AG04450 (cell line): ENCODE measurements around the gene CFHR5. TPM values are rescaled to one million over a fixed set of nuclear protein-coding genes. Genes with fewer than 3 reads are reported as not detected.
"Not testable (repeated sequence)": the region's sequence is repeated elsewhere in the genome, so short reads cannot be mapped to it uniquely, and the experiment has no call there.

Source experiments
- CTCF ChIA-PET: fragments of 300-600, 350-600 bp; formaldehyde crosslinking; extraction: SDS; loops from one replicate; lab custom pipeline; 2022; ENCODE audit warnings: antibody characterized with exemption, inconsistent platforms; lab: Charles Lee
- POLR2A ChIA-PET: fragments of 350-600 bp; formaldehyde crosslinking; extraction: SDS; loops from one replicate; lab custom pipeline; 2021; ENCODE audit warnings: antibody characterized with exemption, inconsistent platforms; lab: Yijun Ruan, JAX
- DNase-seq: peaks from one replicate; pipeline ENCODE4 v3.0.0-alpha.2; 2011; ENCODE audit warnings: low read depth, low spot score
- H3K27ac ChIP-seq: one replicate; pipeline ENCODE4 v1.5.1; 2012; ENCODE audit warnings: low read depth, low read length, control low read depth
- H3K27me3 ChIP-seq: one replicate; pipeline ENCODE4 v1.6.0; 2012; ENCODE audit warnings: low read length; ENCODE audit not compliant: control insufficient read depth, insufficient read depth
- H3K4me3 ChIP-seq: 2 replicates; pipeline ENCODE4 v1.5.1; 2011; ENCODE audit warnings: mild to moderate bottlenecking, low read depth, low read length, control low read depth
- H3K9me3 ChIP-seq: 2 replicates; pipeline ENCODE4 v1.5.1; 2012; ENCODE audit warnings: low read length; ENCODE audit not compliant: control insufficient read depth, insufficient read depth
- CTCF ChIP-seq: IDR thresholded peaks from 2 replicates; pipeline ENCODE4 v1.5.1; 2011; ENCODE audit warnings: low read depth, low read length, control low read depth, inconsistent platforms
- polyA minus RNA-seq: library from RNA; depleted of rRNA, polyadenylated mRNA; stranded (reverse); fragments of >200 nt; gene quantifications from 2 replicates; pipeline ENCODE4 v1.2.3, GENCODE V29; 2011; rRNA and poly(A)+ RNA removed
- polyA plus RNA-seq: library from polyadenylated mRNA; depleted of rRNA; stranded (reverse); fragments of >200 nt; gene quantifications from 2 replicates; pipeline ENCODE4 v1.2.3, GENCODE V29; 2011; rRNA removed

Gene CFHR5
- polyA plus RNA-seq (not detected in 2 replicates), polyA minus RNA-seq (not detected in 2 replicates)

GRCh38 chr1:196977278-196977677 lies at the start of gene CFHR5:
Gene CFHR5 (plus strand): TSS chr1:196977556. CDS start chr1:196977665, 109 bp downstream.
- ChIA-PET POLR2A (no interaction called here), CTCF (interaction anchor here (0.7 kb wide), 1 partner anchor 454 kb away, joined by 3 read pairs; no protein-coding TSS in a partner anchor)
- Histone ChIP-seq H3K9me3 (no peaks in the 10 kb centered on the region), H3K27ac (no peak within 1 kb of the TSS), H3K27me3 (no peaks in the 10 kb centered on the region), H3K4me3 (no peak within 1 kb of the TSS)
- TF ChIP-seq CTCF, result no peak
- DNase-seq, result no peak

GRCh38 chr1:196932853-196933252 lies 44.5 kb upstream of the CFHR5 start:
- POLR2A ChIA-PET, result not testable (repeated sequence)

GRCh38 chr1:196933531-196934189 lies 43.7 kb upstream of the CFHR5 start:
- H3K4me3 ChIP-seq, result no peak overlapping the region
- ChIA-PET POLR2A (no interaction called here), CTCF (no interaction called here)
- H3K27me3 ChIP-seq, result no peaks in the 10 kb centered on the region
- DNase-seq, result no peak
- peaks cover 7% of the 10 kb centered on the region; the same call in 1 of the 2 replicates for H3K9me3 ChIP-seq
- no peak overlapping the region for H3K27ac ChIP-seq
- TF ChIP-seq CTCF, result no peak

More at GRCh38 chr1:196932853-196933252, 44.5 kb upstream of the CFHR5 start:
- H3K27ac ChIP-seq, DNase-seq, CTCF ChIA-PET, H3K27me3 ChIP-seq, H3K9me3 ChIP-seq, H3K4me3 ChIP-seq: not testable (repeated sequence)

- H3K4me3 ChIP-seq, H3K9me3 ChIP-seq, CTCF ChIA-PET, DNase-seq, POLR2A ChIA-PET, H3K27me3 ChIP-seq, H3K27ac ChIP-seq: not testable (repeated sequence)
These were observed 35.9 kb upstream of the CFHR5 start for GRCh38 chr1:196941474-196941873.

GRCh38 chr1:196943568-196943967 lies 33.8 kb upstream of the CFHR5 start, which contains the start of gene CFHR2:
Gene CFHR2 (plus strand): TSS chr1:196943738. CDS start chr1:196943881, 143 bp downstream.
- H3K4me3 ChIP-seq, CTCF ChIA-PET, H3K9me3 ChIP-seq, H3K27ac ChIP-seq, POLR2A ChIA-PET, H3K27me3 ChIP-seq, DNase-seq: not testable (repeated sequence)

GRCh38 chr1:196951711-196952394 lies 25.5 kb upstream of the CFHR5 start:
- POLR2A ChIA-PET, result no interaction called here
- H3K9me3 ChIP-seq, result no peaks in the 10 kb centered on the region
- no peaks in the 10 kb centered on the region for H3K27me3 ChIP-seq
- no peak overlapping the region for H3K4me3 ChIP-seq
- no peak for DNase-seq
- TF ChIP-seq CTCF, result no peak
- CTCF ChIA-PET, result interaction anchor here (1.1 kb wide), 1 partner anchor 227 kb away, joined by 4 read pairs; no protein-coding TSS in a partner anchor
- H3K27ac ChIP-seq, result no peak overlapping the region
